Subcutaneous abdominal adipose tissue (tissue), 5 donors: ENCODE results near the gene EHMT1.
"Not testable (repeated sequence)": the region's sequence is repeated elsewhere in the genome, so short reads cannot be mapped to it uniquely, and the experiment has no call there.

Source experiments
- H3K27ac ChIP-seq: one replicate; pipeline ENCODE4 v1.7.0; 2013; ENCODE audit warnings: low read depth, mild to moderate bottlenecking, inconsistent platforms, low read length, moderate library complexity
- H3K27me3 ChIP-seq, 5 donors: one replicate each; pipeline ENCODE4 v1.7.0; 2013; ENCODE audit warnings: low read length in 5 of 5, inconsistent platforms in 1 of 5; ENCODE audit not compliant: control insufficient read depth in 5 of 5, insufficient read depth in 4 of 5
- H3K36me3 ChIP-seq, 5 donors: one replicate each; pipeline ENCODE4 v1.7.0; 2013; ENCODE audit warnings: low read length in 5 of 5; ENCODE audit not compliant: control insufficient read depth in 5 of 5, insufficient read depth in 5 of 5
- H3K4me1 ChIP-seq, 5 donors: one replicate each; pipeline ENCODE4 v1.7.0; 2013; ENCODE audit warnings: low read length in 5 of 5, mild to moderate bottlenecking in 3 of 5, moderate library complexity in 1 of 5; ENCODE audit not compliant: control insufficient read depth in 5 of 5, insufficient read depth in 5 of 5
- H3K4me3 ChIP-seq, 5 donors: one replicate each; pipeline ENCODE4 v1.7.0; 2013; ENCODE audit warnings: low read length in 5 of 5, low read depth in 1 of 5
- H3K9ac ChIP-seq, 5 donors: one replicate each; pipeline ENCODE4 v1.7.0; 2013; ENCODE audit warnings: low read length in 5 of 5, mild to moderate bottlenecking in 4 of 5, moderate library complexity in 3 of 5
- H3K9me3 ChIP-seq, 5 donors: one replicate each; pipeline ENCODE4 v1.7.0; 2013; ENCODE audit warnings: low read length in 5 of 5; ENCODE audit not compliant: control insufficient read depth in 5 of 5
- donor health status: healthy.
- donor health status: healthy.
- donor health status: healthy.
- donor health status: healthy.
- donor health status: healthy.

EHMT1 gene

GRCh38 chr9:137875846-137876245, 257.0 kb downstream of the EHMT1 start:
- no peak overlapping the region for H3K27ac ChIP-seq
- H3K4me1 ChIP-seq, result peaks cover 0 to 8% (median 5%) of the 10 kb centered on the region in 5 donors
- H3K9ac ChIP-seq, result no peak overlapping the region
- peaks cover 23 to 50% (median 37%) of the 10 kb centered on the region in 5 donors for H3K27me3 ChIP-seq
- no peak overlapping the region for H3K4me3 ChIP-seq
- no peaks in the 10 kb centered on the region for H3K36me3 ChIP-seq
- peaks cover 0 to 10% (median 4%) of the 10 kb centered on the region in 5 donors for H3K9me3 ChIP-seq

DNA sequence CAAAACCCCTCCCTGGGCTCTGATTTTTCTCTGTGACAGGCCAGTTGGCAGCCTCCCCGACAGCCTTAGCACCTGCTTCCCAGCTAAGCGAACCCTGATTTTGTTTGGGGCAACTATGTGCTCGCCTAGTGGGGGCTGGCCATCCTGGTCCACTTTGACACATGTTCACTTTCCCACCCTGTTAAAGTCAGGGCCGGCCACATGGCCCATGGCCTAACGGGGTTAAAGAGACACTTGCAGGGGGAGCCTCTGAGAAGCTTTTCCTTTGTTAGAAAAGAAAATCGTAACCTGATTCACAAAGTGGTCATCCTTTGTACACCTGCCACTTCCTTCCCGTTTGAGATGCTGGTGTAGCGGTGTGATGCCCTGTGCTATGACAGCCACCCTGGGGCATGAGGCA, 257.5 kb downstream of the EHMT1 start:
- Histone ChIP-seq H3K36me3 (no peaks in the 10 kb centered on the region), H3K9ac (no peak overlapping the region), H3K27ac (no peak overlapping the region), H3K4me3 (no peak overlapping the region), H3K4me1 (peaks cover 0 to 8% (median 5%) of the 10 kb centered on the region in 5 donors), H3K9me3 (peaks cover 0 to 10% (median 4%) of the 10 kb centered on the region in 5 donors), H3K27me3 (peaks cover 23 to 50% (median 37%) of the 10 kb centered on the region in 5 donors)

GRCh38 chr9:137876781-137877386, 258.1 kb downstream of the EHMT1 start:
- Histone ChIP-seq H3K4me3 (no peak overlapping the region), H3K27me3 (peaks cover 23 to 50% (median 37%) of the 10 kb centered on the region in 5 donors), H3K27ac (no peak overlapping the region), H3K4me1 (peaks cover 0 to 8% (median 5%) of the 10 kb centered on the region in 5 donors), H3K9me3 (peaks cover 0 to 9% (median 4%) of the 10 kb centered on the region in 5 donors), H3K9ac (no peak overlapping the region), H3K36me3 (no peaks in the 10 kb centered on the region)

- H3K4me1 ChIP-seq, H3K9ac ChIP-seq, H3K9me3 ChIP-seq, H3K36me3 ChIP-seq, H3K27ac ChIP-seq: not testable (repeated sequence)
- Histone ChIP-seq H3K27me3 (peaks cover 23 to 50% (median 37%) of the 10 kb centered on the region in 5 donors), H3K4me3 (peak within 1 kb of the TSS in 4 of 5 donors; percentile 39 to 75 (median 58))
Observed at GRCh38 chr9:137877506-137878122, 258.8 kb downstream of the EHMT1 start, which contains the start of gene CACNA1B. Gene CACNA1B (plus strand): TSS chr9:137877782. CDS start chr9:137877934, 152 bp downstream.

- H3K4me3 ChIP-seq, result peak overlapping the region in 4 of 5 donors; percentile 39 to 75 (median 58)
- H3K9ac ChIP-seq, result no peak overlapping the region
- no peak overlapping the region for H3K27ac ChIP-seq
- peaks cover 0 to 8% (median 5%) of the 10 kb centered on the region in 5 donors for H3K4me1 ChIP-seq
- H3K36me3 ChIP-seq, result no peaks in the 10 kb centered on the region
- peaks cover 0 to 5% (median 4%) of the 10 kb centered on the region in 5 donors for H3K9me3 ChIP-seq
- peaks cover 23 to 50% (median 37%) of the 10 kb centered on the region in 5 donors for H3K27me3 ChIP-seq
Observed at GRCh38 chr9:137878146-137878941, 259.5 kb downstream of the EHMT1 start.

GRCh38 chr9:137879052-137879451, 260.2 kb downstream of the EHMT1 start:
- H3K9me3 ChIP-seq, result peaks cover 0 to 5% (median 4%) of the 10 kb centered on the region in 5 donors
- H3K27me3 ChIP-seq, result peaks cover 23 to 50% (median 37%) of the 10 kb centered on the region in 5 donors
- no peak overlapping the region for H3K9ac ChIP-seq
- H3K27ac ChIP-seq, result no peak overlapping the region
- peaks cover 0 to 8% (median 5%) of the 10 kb centered on the region in 5 donors for H3K4me1 ChIP-seq
- no peaks in the 10 kb centered on the region for H3K36me3 ChIP-seq
- peak overlapping the region in 1 of 5 donors; percentile 75 for H3K4me3 ChIP-seq

- peaks cover 23 to 49% (median 37%) of the 10 kb centered on the region in 5 donors for H3K27me3 ChIP-seq
- H3K4me1 ChIP-seq, result peaks cover 0 to 8% (median 5%) of the 10 kb centered on the region in 5 donors
- no peak overlapping the region for H3K9ac ChIP-seq
- H3K36me3 ChIP-seq, result no peaks in the 10 kb centered on the region
- peaks cover 0 to 5% (median 4%) of the 10 kb centered on the region in 5 donors for H3K9me3 ChIP-seq
- no peak overlapping the region for H3K27ac ChIP-seq
- H3K4me3 ChIP-seq, result no peak overlapping the region
Observed at GRCh38 chr9:137879566-137880150, 260.9 kb downstream of the EHMT1 start.

GRCh38 chr9:137880160-137880975, 261.6 kb downstream of the EHMT1 start:
- Histone ChIP-seq H3K9me3 (peaks cover 0 to 5% (median 3%) of the 10 kb centered on the region in 5 donors), H3K27ac (no peak overlapping the region), H3K27me3 (peaks cover 23 to 42% (median 32%) of the 10 kb centered on the region in 5 donors), H3K4me3 (no peak overlapping the region), H3K36me3 (no peaks in the 10 kb centered on the region), H3K9ac (no peak overlapping the region), H3K4me1 (peaks cover 0 to 8% (median 5%) of the 10 kb centered on the region in 5 donors)

DNA sequence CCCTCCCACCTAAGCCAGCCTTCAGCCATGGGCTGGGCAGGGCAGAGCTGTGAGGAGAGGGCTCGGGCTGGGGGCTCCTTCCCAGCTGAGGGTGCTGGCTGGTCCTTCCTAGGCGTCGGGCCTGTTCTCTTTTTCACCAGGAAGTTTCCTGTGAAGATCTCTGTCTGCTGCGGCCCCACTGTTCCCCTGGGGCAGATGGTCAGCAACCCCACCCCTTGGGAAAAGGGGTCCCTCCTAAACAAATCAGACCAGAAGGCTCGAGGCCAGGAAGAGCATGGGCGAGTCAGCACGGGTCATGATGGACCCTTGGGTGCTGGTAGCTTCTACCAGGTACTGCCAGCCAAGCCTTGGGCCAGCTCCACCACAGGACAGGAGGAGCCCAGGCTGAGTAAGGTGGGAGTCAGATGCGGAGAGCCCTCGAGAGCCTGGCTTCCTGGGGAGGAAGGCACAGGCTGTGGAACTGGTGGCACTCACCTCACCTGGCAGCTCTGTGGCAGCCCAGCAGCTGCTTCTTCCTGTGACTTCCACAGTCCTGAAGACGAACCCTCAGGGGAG, 262.2 kb downstream of the EHMT1 start:
- no peak overlapping the region for H3K27ac ChIP-seq
- H3K27me3 ChIP-seq, result peaks cover 19 to 35% (median 26%) of the 10 kb centered on the region in 5 donors
- no peak overlapping the region for H3K9ac ChIP-seq
- H3K9me3 ChIP-seq, result peaks cover 0 to 5% (median 3%) of the 10 kb centered on the region in 5 donors
- H3K4me1 ChIP-seq, result peaks cover 0 to 8% (median 5%) of the 10 kb centered on the region in 5 donors
- no peaks in the 10 kb centered on the region for H3K36me3 ChIP-seq
- no peak overlapping the region for H3K4me3 ChIP-seq
